ENCODE measurements around the gene NGB. TPM values are rescaled to one million over a fixed set of nuclear protein-coding genes. Genes with fewer than 3 reads are reported as not detected.

NGB gene
- total and polyA plus RNA-seq, 2 donors (not counting 3 experiments of a cell fraction or from before 2014, with no cell fraction given): not detected

GRCh38 chr14:77310026-77310425 lies 39.0 kb upstream of the NGB start:
- H3K4me3 ChIP-seq (replicated peaks in 1 of 3; ENCODE audit: insufficient read depth in 1 of 3, low read depth in 1 of 3, low read length in 3 of 3): no peak overlapping the region
- no peaks in the 10 kb centered on the region for H3K9me3 ChIP-seq (replicated peaks; ENCODE audit: control insufficient read depth, insufficient read depth, low read length)
- H3K36me3 ChIP-seq (ENCODE audit: control insufficient read depth in 2 of 2, extremely low read depth in 1 of 2, insufficient read depth in 2 of 2, low read length in 2 of 2): peaks cover 0 to 4% of the 10 kb centered on the region in 2 experiments
- DNase-seq (ENCODE audit: low read depth, low spot score) (no peak), FAIRE-seq (no peak)
- dilution Hi-C loops (cut with MboI; ENCODE audit: extremely low pct_ligation_motif_present, low sequenced_read_pairs): no loop called here
- H3K9me1 ChIP-seq (replicated peaks; ENCODE audit: control insufficient read depth, extremely low read depth, insufficient read depth, low read length): no peaks in the 10 kb centered on the region
- no peak overlapping the region for H3K4me2 ChIP-seq (ENCODE audit: insufficient read depth, low read length)
- no peaks in the 10 kb centered on the region for H3K4me1 ChIP-seq (ENCODE audit: control insufficient read depth, extremely low read depth, insufficient read depth, low read length)
- H4K20me1 ChIP-seq (replicated peaks; ENCODE audit: control insufficient read depth, extremely low read depth, insufficient read depth, low read length): no peaks in the 10 kb centered on the region
- BruUV-seq (replicated peaks): no TSS peak
- TF ChIP-seq CTCF (IDR thresholded peaks at IDR 0.05; ENCODE audit: extremely low read depth in 1 of 2, insufficient read depth in 1 of 2, low read depth in 1 of 2, low read length in 2 of 2) (no peak), MYC (IDR thresholded peaks at IDR 0.05; ENCODE audit: low read depth, low read length) (no peak), POLR2AphosphoS5 (IDR thresholded peaks at IDR 0.05; ENCODE audit: insufficient read depth, low read depth, low read length) (no peak), POLR2A (IDR thresholded peaks at IDR 0.05; ENCODE audit: low read depth, low read length) (no peak), GATA2 (IDR thresholded peaks at IDR 0.05; ENCODE audit: insufficient read depth, insufficient read length, low read depth, low read length) (no peak), FOS (IDR thresholded peaks at IDR 0.05; ENCODE audit: borderline replicate concordance, insufficient read depth, low read length) (no peak), JUN (IDR thresholded peaks at IDR 0.05; ENCODE audit: borderline replicate concordance, insufficient read depth, insufficient read length, low read depth) (no peak), EZH2 (IDR thresholded peaks at IDR 0.05; ENCODE audit: borderline replicate concordance, low read depth, low read length, severe bottlenecking) (no peak), MAX (IDR thresholded peaks at IDR 0.05; ENCODE audit: insufficient read depth, insufficient read length) (no peak)
- H3K27me3 ChIP-seq (ENCODE audit: control insufficient read depth in 2 of 2, insufficient read depth in 2 of 2, low read length in 2 of 2): no peaks in the 10 kb centered on the region
- intact Hi-C loops (cut with micrococcal nuclease): no loop called here
- H3K9ac ChIP-seq (replicated peaks; ENCODE audit: extremely low read depth, insufficient read depth, low read length): no peak overlapping the region
- H2AFZ ChIP-seq (ENCODE audit: low read depth, low read length): no peak overlapping the region
- ChIA-PET POLR2A (no interaction called here), CTCF (interaction anchor here (0.9 to 2.0 kb wide), 2 partner anchors 9 to 11 kb away, joined by 5 to 8 read pairs; partner anchors contain the start of genes GSTZ1 and POMT2)
- H3K27ac ChIP-seq (ENCODE audit: insufficient read depth, low read depth, low read length): no peak overlapping the region
- peaks cover under 1% of the 10 kb centered on the region for H3K79me2 ChIP-seq (ENCODE audit: control insufficient read depth, insufficient read depth, low read length)
